A673 (cell line): ENCODE measurements around the gene LITAF.

Source experiments
- EZH2 ChIP-seq: fragments of 200-600 bp; sonication (generic); IDR thresholded peaks from 2 replicates; pipeline ENCODE4 v1.6.1; 2017; ENCODE audit warnings: borderline replicate concordance, low read depth, mild to moderate bottlenecking, mixed read lengths, antibody characterized with exemption, low read length; ENCODE audit not compliant: poor library complexity, severe bottlenecking
- TF ChIP-seq, protein P1 (sequence below): fragments of 300-800, 200-600 bp; sonication (generic); conservative IDR thresholded peaks from 2 replicates; pipeline ENCODE4 v1.5.1; 2017; ENCODE audit warnings: low read depth, mild to moderate bottlenecking, antibody characterized with exemption, low read length, moderate library complexity, mixed read lengths

DNA sequence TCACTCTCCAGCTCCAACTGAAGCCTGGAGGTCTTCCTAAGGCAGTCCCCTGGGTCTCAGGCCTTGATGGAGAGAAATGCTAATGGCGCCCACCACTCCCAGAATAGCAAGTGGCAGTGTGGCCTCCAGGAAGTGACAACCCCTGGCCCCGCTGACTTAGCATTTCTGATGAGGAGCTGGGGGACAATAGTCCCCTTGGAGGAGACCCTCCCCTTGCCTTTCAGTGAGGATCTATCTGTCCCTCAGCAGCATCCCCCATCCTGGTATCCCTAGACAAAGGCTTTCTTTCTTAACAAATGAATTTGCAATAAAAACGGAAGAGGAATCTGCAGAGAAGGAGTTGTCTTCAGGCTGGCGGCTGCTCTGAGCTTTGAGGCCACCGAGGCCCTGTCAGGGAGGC lies 68.8 kb downstream of the LITAF start:
- TF ChIP-seq, protein P1, sequence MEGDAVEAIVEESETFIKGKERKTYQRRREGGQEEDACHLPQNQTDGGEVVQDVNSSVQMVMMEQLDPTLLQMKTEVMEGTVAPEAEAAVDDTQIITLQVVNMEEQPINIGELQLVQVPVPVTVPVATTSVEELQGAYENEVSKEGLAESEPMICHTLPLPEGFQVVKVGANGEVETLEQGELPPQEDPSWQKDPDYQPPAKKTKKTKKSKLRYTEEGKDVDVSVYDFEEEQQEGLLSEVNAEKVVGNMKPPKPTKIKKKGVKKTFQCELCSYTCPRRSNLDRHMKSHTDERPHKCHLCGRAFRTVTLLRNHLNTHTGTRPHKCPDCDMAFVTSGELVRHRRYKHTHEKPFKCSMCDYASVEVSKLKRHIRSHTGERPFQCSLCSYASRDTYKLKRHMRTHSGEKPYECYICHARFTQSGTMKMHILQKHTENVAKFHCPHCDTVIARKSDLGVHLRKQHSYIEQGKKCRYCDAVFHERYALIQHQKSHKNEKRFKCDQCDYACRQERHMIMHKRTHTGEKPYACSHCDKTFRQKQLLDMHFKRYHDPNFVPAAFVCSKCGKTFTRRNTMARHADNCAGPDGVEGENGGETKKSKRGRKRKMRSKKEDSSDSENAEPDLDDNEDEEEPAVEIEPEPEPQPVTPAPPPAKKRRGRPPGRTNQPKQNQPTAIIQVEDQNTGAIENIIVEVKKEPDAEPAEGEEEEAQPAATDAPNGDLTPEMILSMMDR = no peak
- TF ChIP-seq EZH2 = no peak
